Glomerular visceral epithelial cell (primary cell): Measurements from ENCODE around the gene OBI1.

Experiments used
- DNase-seq: peaks from one replicate; pipeline ENCODE4 v3.0.0-alpha.2; 2016; ENCODE audit errors: extremely low spot score

OBI1 gene

DNA sequence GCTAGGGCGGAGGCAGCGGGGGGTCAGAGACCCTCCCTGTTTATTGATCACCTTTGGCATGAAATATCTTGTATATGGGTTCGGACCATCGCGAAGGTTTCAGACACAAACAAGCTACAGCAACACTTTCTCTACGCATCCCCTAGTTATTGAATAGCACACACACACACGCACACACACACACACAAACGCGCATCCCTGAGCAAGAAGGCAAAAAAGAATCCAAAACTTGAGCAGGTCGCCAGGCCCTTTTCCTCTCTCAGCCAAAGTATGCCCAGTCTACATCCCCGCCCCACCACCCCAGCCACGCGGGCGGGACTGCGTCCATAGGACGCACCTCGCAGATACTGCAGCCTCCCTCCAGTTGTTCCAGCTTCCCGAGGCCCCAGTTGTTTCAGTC lies 71.6 kb downstream of the OBI1 start:
- DNase-seq, result no peak

DNA sequence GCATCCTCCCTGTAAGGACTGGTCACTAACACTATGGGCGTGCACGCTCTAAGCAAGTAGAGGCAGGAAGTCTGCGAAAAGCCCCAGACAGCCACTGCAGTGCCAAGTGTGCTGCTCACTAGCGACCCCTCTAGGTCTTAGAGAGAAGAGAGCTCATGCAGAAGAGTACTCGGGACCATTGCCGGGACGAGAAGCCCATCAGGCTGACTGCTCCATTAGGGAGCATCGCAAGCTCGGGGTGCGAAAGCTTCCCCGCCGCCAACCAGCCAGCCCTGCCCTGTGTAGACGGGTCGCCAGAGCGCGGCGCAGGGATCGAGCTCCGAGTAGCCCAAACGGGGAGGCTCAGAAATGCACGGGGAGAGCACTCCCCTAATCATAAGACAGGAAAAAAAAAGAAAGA lies 72.2 kb downstream of the OBI1 start:
- DNase-seq, result no peak

DNA sequence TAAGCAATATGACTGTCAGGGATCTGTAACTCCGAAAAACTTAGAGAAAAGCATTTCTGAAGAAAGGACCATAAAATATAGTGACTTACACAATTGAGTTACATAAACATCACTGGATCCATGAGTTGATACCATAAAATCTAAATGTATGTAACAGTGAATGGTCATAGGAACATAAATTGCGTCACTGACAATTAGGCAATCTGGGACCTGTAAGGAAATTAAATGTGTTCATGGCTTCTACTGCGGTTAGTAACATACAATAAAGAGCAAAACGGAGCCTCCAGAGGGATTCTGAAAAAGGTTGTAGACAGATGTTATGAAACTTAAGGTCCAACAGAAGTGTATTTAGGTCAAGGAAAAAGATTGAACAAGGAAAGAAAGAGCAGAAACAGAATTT lies 82.7 kb downstream of the OBI1 start:
- no peak for DNase-seq

DNA sequence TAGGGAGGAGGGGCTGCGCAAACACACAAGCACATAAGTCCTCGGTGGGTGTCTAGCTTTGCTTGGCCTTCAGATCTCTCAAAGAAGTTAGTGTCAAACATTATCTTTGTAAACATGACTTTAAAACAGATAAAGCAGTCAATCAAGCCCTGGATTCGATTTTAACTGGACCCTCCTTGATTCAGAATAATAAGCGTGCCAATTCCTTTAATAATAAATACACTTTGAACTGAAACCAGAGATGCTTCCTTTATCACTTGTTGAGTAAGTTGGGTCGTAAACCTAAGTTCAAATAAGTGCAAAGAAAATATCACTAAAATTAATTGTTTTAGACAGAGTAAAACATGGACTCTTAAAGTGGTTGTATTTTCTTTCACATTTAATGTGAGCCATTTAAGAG lies 86.5 kb downstream of the OBI1 start:
- no peak for DNase-seq

DNA sequence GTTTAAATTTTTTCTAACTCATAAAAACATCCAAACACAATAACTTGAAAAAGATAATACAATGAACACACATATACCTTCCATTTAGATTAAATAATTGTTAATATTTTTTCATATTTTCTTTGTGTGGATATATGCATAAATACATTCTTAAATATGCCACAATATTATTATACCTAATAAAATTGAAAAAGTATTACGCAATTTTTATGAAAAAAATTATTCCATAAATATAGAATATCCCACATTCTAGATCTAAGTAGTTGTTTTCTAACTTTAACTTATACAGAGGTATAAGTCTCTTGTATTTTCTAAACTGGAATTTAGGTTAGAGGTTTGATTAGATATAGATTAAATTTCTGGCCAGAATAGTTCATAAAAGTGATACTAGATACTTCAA lies 89.9 kb downstream of the OBI1 start:
- DNase-seq, result no peak

GRCh38 chr13:78566631-78567030 lies 92.3 kb downstream of the OBI1 start:
- DNase-seq, result no peak
